ENCODE measurements around the gene FAM180B. TPM values are rescaled to one million over a fixed set of nuclear protein-coding genes. Genes with fewer than 3 reads are reported as not detected.

FAM180B gene
- total and polyA plus RNA-seq, 2 of the 8 experiments (the other 6 are each of a cell fraction or from before 2014, with no cell fraction given): 0.09 TPM; not detected in 1

GRCh38 chr11:47572715-47573255 is 13.7 kb upstream of the FAM180B start:
- Histone ChIP-seq H3K23me2 (ENCODE audit: low read depth, low read length) (no peaks in the 10 kb centered on the region), H2BK20ac (ENCODE audit: low read length) (no peak overlapping the region), H3K9me3 (ENCODE audit: insufficient read depth in 2 of 2, low read depth in 1 of 2, low read length in 1 of 2) (no peaks in the 10 kb centered on the region), H3K27me3 (replicated peaks in 1 of 4; ENCODE audit: control insufficient read depth in 3 of 4, extremely low read depth in 1 of 4, insufficient read depth in 3 of 4, low read length in 3 of 4) (no peaks in the 10 kb centered on the region), H3K27ac (ENCODE audit: low read depth, low read length) (no peak overlapping the region), H2BK15ac (ENCODE audit: low read length) (no peak overlapping the region), H3K4me2 (ENCODE audit: insufficient read depth in 1 of 2, low read depth in 2 of 2, low read length in 2 of 2) (no peak overlapping the region), H3K14ac (ENCODE audit: insufficient read length) (no peak overlapping the region), H3K18ac (ENCODE audit: extremely low read depth, low read length) (no peak overlapping the region), H2AK5ac (ENCODE audit: low read depth, low read length) (no peak overlapping the region), H3K4me3 (ENCODE audit: extremely low read depth in 1 of 4, insufficient read depth in 2 of 4, low read depth in 3 of 4, low read length in 4 of 4) (no peak overlapping the region), H3K9ac (replicated peaks in 1 of 4; ENCODE audit: extremely low read depth in 1 of 4, low read depth in 3 of 4, low read length in 3 of 4) (no peak overlapping the region), H2BK12ac (ENCODE audit: low read depth, low read length) (no peak overlapping the region), H3K79me1 (ENCODE audit: low read depth, low read length) (peaks cover 8% of the 10 kb centered on the region; the same call in 1 of the 2 replicates), H4K20me1 (replicated peaks in 1 of 2; ENCODE audit: control insufficient read depth in 1 of 2, insufficient read depth in 2 of 2, low read length in 2 of 2) (peaks cover 0 to 8% of the 10 kb centered on the region in 2 experiments), H4K8ac (ENCODE audit: extremely low read depth, insufficient read depth, low read length) (no peak overlapping the region), H2AFZ (ENCODE audit: low read length) (no peak overlapping the region), H3K56ac (replicated peaks; ENCODE audit: insufficient read length, low read depth, low read length) (no peak overlapping the region), H2BK120ac (replicated peaks; ENCODE audit: low read depth, low read length) (no peak overlapping the region), H4K91ac (replicated peaks; ENCODE audit: insufficient read length, low read length) (no peak overlapping the region), H3K4ac (replicated peaks; ENCODE audit: insufficient read length, low read depth, low read length) (no peak overlapping the region), H3K4me1 (replicated peaks in 1 of 4; ENCODE audit: control insufficient read depth in 3 of 4, insufficient read depth in 4 of 4, low read length in 3 of 4) (peaks cover 0 to 2% (median under 1%) of the 10 kb centered on the region in 4 experiments; a peak in 2 of 7 replicates), H3K79me2 (ENCODE audit: control insufficient read depth in 1 of 2, insufficient read depth in 2 of 2, low read length in 2 of 2) (peaks cover 0 to 15% of the 10 kb centered on the region in 2 experiments; a peak in 2 of 4 replicates), H2BK5ac (ENCODE audit: low read depth, low read length) (no peak overlapping the region), H3K23ac (ENCODE audit: insufficient read length) (no peak overlapping the region), H3K36me3 (ENCODE audit: control insufficient read depth in 2 of 4, insufficient read depth in 4 of 4, low read length in 3 of 4) (peaks cover 11 to 46% (median 24%) of the 10 kb centered on the region in 4 experiments), H4K5ac (ENCODE audit: insufficient read length, low read depth, low read length) (no peak overlapping the region)
- 88% methylated on average over 8 of the region's 8 CpGs; no CpG with 5 or more reads in 1 of the 2 experiments for WGBS, 2 experiments (ENCODE audit: extremely low coverage in 1 of 2, insufficient coverage in 1 of 2, insufficient read length in 1 of 2, insufficient replicate concordance in 2 of 2, low coverage in 1 of 2, low lambda C conversion rate in 2 of 2, missing lambda C conversion rate in 1 of 2)
- ChIA-PET POLR2A (ENCODE audit: partially characterized antibody) (interaction anchor here (0.7 to 4.2 kb wide), 9 partner anchors 9 to 155 kb away, joined by 3 to 25 read pairs (median 5); partner anchors contain the start of genes C1QTNF4, CELF1 and FAM180B), CTCF (ENCODE audit: partially characterized antibody) (interaction anchor here (2.0 kb wide), 1 partner anchor 45 kb away, joined by 5 read pairs; no protein-coding TSS in a partner anchor)
- FAIRE-seq: no peak
- TF ChIP-seq POLR2AphosphoS5 (IDR thresholded peaks at IDR 0.05; ENCODE audit: low read depth, low read length) (0 out of 2 replicates have a peak, but pooled peaks have one; percentile 4), YY1 (IDR thresholded peaks at IDR 0.05; ENCODE audit: low read depth, low read length) (no peak)
- no peak for DNase-seq (ENCODE audit: low read depth in 1 of 2, low spot score in 2 of 2)
